CD4-positive, alpha-beta memory T cell (primary cell): ENCODE results near the gene APOL3. TPM values are rescaled to one million over a fixed set of nuclear protein-coding genes. Genes with fewer than 3 reads are reported as not detected.

ENCODE experiments used
- CTCF ChIA-PET: fragments of 350-600 bp; sonication (Branson Sonifier 250); formaldehyde crosslinking; loops from one replicate; lab custom pipeline; 2021; ENCODE audit warnings: inconsistent platforms; ENCODE audit not compliant: partially characterized antibody; lab: Charles Lee
- POLR2A ChIA-PET: fragments of 350-600 bp; sonication (Branson Sonifier 250); formaldehyde crosslinking; loops from one replicate; lab custom pipeline; 2021; ENCODE audit not compliant: partially characterized antibody; lab: Charles Lee
- DNase-seq, 5 donors: peaks; one replicate each; pipeline versions ENCODE4 v3.0.0 to v3.0.0-alpha.2; 2020 to 2022; ENCODE audit warnings: mixed read lengths in 1 of 5
- H3K27ac ChIP-seq: one replicate; pipeline ENCODE4 v1.7.0; 2013; ENCODE audit warnings: low read depth, low read length
- H3K27me3 ChIP-seq: 2 replicates; pipeline ENCODE4 v1.7.0; 2013; ENCODE audit warnings: mild to moderate bottlenecking, low read length, moderate library complexity; ENCODE audit not compliant: insufficient read depth
- H3K36me3 ChIP-seq: 2 replicates; pipeline ENCODE4 v1.7.0; 2013; ENCODE audit warnings: mild to moderate bottlenecking, low read length, moderate library complexity; ENCODE audit not compliant: insufficient read depth
- H3K4me1 ChIP-seq: 2 replicates; pipeline ENCODE4 v1.7.0; 2013; ENCODE audit warnings: mild to moderate bottlenecking, low read length, moderate library complexity; ENCODE audit not compliant: insufficient read depth
- H3K4me3 ChIP-seq, 2 donors: one replicate each; pipeline ENCODE4 v1.7.0; 2013; ENCODE audit warnings: low read length in 2 of 2, mild to moderate bottlenecking in 1 of 2
- H3K9me3 ChIP-seq, 2 donors: one replicate each; pipeline ENCODE4 v1.7.0; 2013; ENCODE audit warnings: low read length in 2 of 2, control low read depth in 1 of 2; ENCODE audit not compliant: control insufficient read depth in 1 of 2
- H3K27ac Mint-ChIP-seq, 7 donors: one replicate each; pipeline ENCODE4 v1.8.0; 2020 to 2021; ENCODE audit warnings: mixed read lengths in 7 of 7, mild to moderate bottlenecking in 6 of 7, inconsistent platforms in 3 of 7, moderate library complexity in 3 of 7
- H3K27me3 Mint-ChIP-seq, 2 donors: one replicate each; pipeline ENCODE4 v1.8.0; 2020 to 2021; ENCODE audit warnings: mixed read lengths in 2 of 2
- H3K36me3 Mint-ChIP-seq, 2 donors: one replicate each; pipeline ENCODE4 v1.8.0; 2020 to 2021; ENCODE audit warnings: mixed read lengths in 2 of 2, inconsistent platforms in 1 of 2, mild to moderate bottlenecking in 1 of 2
- H3K4me1 Mint-ChIP-seq, 4 donors: one replicate each; pipeline ENCODE4 v1.8.0; 2020 to 2021; ENCODE audit warnings: mixed read lengths in 4 of 4, mild to moderate bottlenecking in 1 of 4
- H3K4me3 Mint-ChIP-seq, 8 donors: one replicate each; pipeline ENCODE4 v1.8.0; 2020 to 2021; ENCODE audit warnings: mixed read lengths in 8 of 8, mild to moderate bottlenecking in 7 of 8, moderate library complexity in 6 of 8, inconsistent platforms in 3 of 8
- H3K9me3 Mint-ChIP-seq, 8 donors: one replicate each; pipeline ENCODE4 v1.8.0; 2020 to 2021; ENCODE audit warnings: mixed read lengths in 8 of 8, mild to moderate bottlenecking in 5 of 8, inconsistent platforms in 3 of 8, moderate library complexity in 1 of 8
- intact Hi-C: fragments of 100-400 bp; cut with micrococcal nuclease; formaldehyde crosslinking; loops from one replicate; pipeline ENCODE4 v1.15.1; 2023
- polyA plus RNA-seq, 2 donors: library from polyadenylated mRNA; unstranded; fragments of 300-500 nt; fragmentation: Illumina TruSeq; gene quantifications; one replicate each; pipeline ENCODE4 v1.2.3, GENCODE V29; 2021
- total RNA-seq, 2 experiments: library from RNA; stranded (reverse); gene quantifications; one replicate each; pipeline ENCODE4 v1.2.3, GENCODE V29; 2021

The APOL3 gene
- total and polyA plus RNA-seq, 4 experiments from 2014 or later, result 47.4 to 229 (median 161) TPM

GRCh38 chr22:36148411-36148810 lies 12.1 kb downstream of the APOL3 start:
- peaks cover 48% of the 10 kb centered on the region for H3K4me1 ChIP-seq
- Mint-ChIP-seq H3K27me3 (no peaks in the 10 kb centered on the region), H3K27ac (peak overlapping the region in 6 of 7 donors; percentile 15 to 73 (median 66)), H3K4me3 (no peak overlapping the region), H3K9me3 (peaks cover 0 to 4% (median 0%) of the 10 kb centered on the region in 8 donors), H3K36me3 (peaks cover 80 to 92% of the 10 kb centered on the region in 2 donors), H3K4me1 (peaks cover 40 to 83% (median 61%) of the 10 kb centered on the region in 4 donors)
- no peak overlapping the region for H3K4me3 ChIP-seq
- no peaks in the 10 kb centered on the region for H3K27me3 ChIP-seq
- H3K27ac ChIP-seq, result no peak overlapping the region
- no peak for DNase-seq
- no peaks in the 10 kb centered on the region for H3K9me3 ChIP-seq
- peaks cover 63% of the 10 kb centered on the region for H3K36me3 ChIP-seq
- intact Hi-C loops, result no loop called here
- ChIA-PET POLR2A (interaction anchor here (0.6 kb wide), 1 partner anchor 297 kb away, joined by 3 read pairs; no protein-coding TSS in a partner anchor), CTCF (no interaction called here)

DNA sequence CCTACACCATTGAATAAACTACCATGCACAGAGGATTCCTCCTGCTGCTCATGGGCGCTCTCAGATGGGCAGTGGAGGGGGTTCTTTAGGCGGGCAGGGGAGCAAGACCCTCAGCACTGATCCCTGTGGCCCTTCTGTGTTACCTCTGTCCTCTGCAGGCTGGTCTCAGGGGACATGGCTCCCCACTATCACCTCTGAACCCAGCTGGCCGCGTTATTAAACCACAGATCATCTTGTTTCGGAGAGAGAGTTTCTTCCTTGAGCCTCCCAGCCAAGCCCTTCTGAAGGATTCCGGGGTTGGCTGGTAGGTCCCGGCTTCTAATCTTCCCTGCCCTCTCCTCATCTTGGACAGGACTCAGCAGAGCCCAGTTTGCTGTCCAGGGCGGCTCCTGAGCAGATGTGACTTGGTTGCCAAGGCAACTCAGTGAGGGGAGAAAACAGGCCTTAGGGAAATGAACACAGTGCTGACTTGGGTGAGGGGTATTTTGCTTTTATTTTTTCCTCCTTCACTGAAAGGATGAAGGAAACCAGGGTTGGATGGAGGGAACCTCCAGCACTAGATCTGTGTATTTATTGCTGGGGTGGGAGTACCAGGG lies 13.3 kb downstream of the APOL3 start:
- H3K4me3 ChIP-seq, result no peak overlapping the region
- Mint-ChIP-seq H3K4me1 (peaks cover 34 to 79% (median 58%) of the 10 kb centered on the region in 4 donors), H3K9me3 (peaks cover 0 to 4% (median 0%) of the 10 kb centered on the region in 8 donors), H3K27ac (peak overlapping the region; percentile 16 to 84 (median 73)), H3K4me3 (no peak overlapping the region), H3K27me3 (no peaks in the 10 kb centered on the region), H3K36me3 (peaks cover 88 to 94% of the 10 kb centered on the region in 2 donors)
- H3K9me3 ChIP-seq, result no peaks in the 10 kb centered on the region
- intact Hi-C loops, result no loop called here
- H3K27me3 ChIP-seq, result no peaks in the 10 kb centered on the region
- no peak for DNase-seq
- no peak overlapping the region for H3K27ac ChIP-seq
- ChIA-PET POLR2A (no interaction called here), CTCF (interaction anchor here (1.0 kb wide), 1 partner anchor 33 kb away, joined by 3 read pairs; no protein-coding TSS in a partner anchor)
- H3K4me1 ChIP-seq, result peaks cover 37% of the 10 kb centered on the region
- H3K36me3 ChIP-seq, result peaks cover 68% of the 10 kb centered on the region

GRCh38 chr22:36145881-36146280 lies 14.7 kb downstream of the APOL3 start:
- intact Hi-C loops, result loop anchor here (1.0 kb wide), 1 partner anchor 34 kb away; no protein-coding TSS in a partner anchor
- H3K4me1 Mint-ChIP-seq, result peaks cover 23 to 64% (median 46%) of the 10 kb centered on the region in 4 donors

GRCh38 chr22:36144886-36145541 lies 15.5 kb downstream of the APOL3 start:
- intact Hi-C loops, result loop anchor here (1.0 kb wide), 1 partner anchor 35 kb away; no protein-coding TSS in a partner anchor
- ChIA-PET CTCF (interaction anchor here (0.7 to 5.1 kb wide), 7 partner anchors 10 to 814 kb away, joined by 3 to 63 read pairs (median 5); partner anchors contain the start of genes APOL2 and APOL3), POLR2A (interaction anchor here (1.0 kb wide), 1 partner anchor 11 kb away, joined by 3 read pairs; no protein-coding TSS in a partner anchor)
- Histone ChIP-seq H3K4me3 (no peak overlapping the region), H3K27me3 (no peaks in the 10 kb centered on the region), H3K9me3 (no peaks in the 10 kb centered on the region), H3K4me1 (peaks cover 14% of the 10 kb centered on the region), H3K27ac (no peak overlapping the region), H3K36me3 (peaks cover 83% of the 10 kb centered on the region)
- peaks cover 16 to 63% (median 40%) of the 10 kb centered on the region in 4 donors for H3K4me1 Mint-ChIP-seq
- DNase-seq, result peak in 1 of 5 donors; percentile 26
- no peaks in the 10 kb centered on the region for H3K27me3 Mint-ChIP-seq
- no peak overlapping the region for H3K4me3 Mint-ChIP-seq
- no peaks in the 10 kb centered on the region for H3K9me3 Mint-ChIP-seq
- peak overlapping the region; percentile 74 to 83 (median 79) for H3K27ac Mint-ChIP-seq
- peaks cover 81 to 92% of the 10 kb centered on the region in 2 donors for H3K36me3 Mint-ChIP-seq

More at GRCh38 chr22:36145881-36146280, 14.7 kb downstream of the APOL3 start:
- Histone ChIP-seq H3K9me3 (no peaks in the 10 kb centered on the region), H3K36me3 (peaks cover 81% of the 10 kb centered on the region), H3K27ac (no peak overlapping the region), H3K4me3 (no peak overlapping the region), H3K4me1 (peaks cover 22% of the 10 kb centered on the region), H3K27me3 (no peaks in the 10 kb centered on the region)
- peak overlapping the region in 4 of 7 donors; percentile 37 to 88 (median 78) for H3K27ac Mint-ChIP-seq
- ChIA-PET CTCF (interaction anchor here (1.2 to 5.1 kb wide), 3 partner anchors 15 to 34 kb away, joined by 5 to 63 read pairs (median 6); partner anchors contain the start of gene APOL3), POLR2A (no interaction called here)
- no peaks in the 10 kb centered on the region for H3K27me3 Mint-ChIP-seq
- H3K4me3 Mint-ChIP-seq, result no peak overlapping the region
- H3K9me3 Mint-ChIP-seq, result no peaks in the 10 kb centered on the region
- H3K36me3 Mint-ChIP-seq, result peaks cover 85 to 93% of the 10 kb centered on the region in 2 donors
- no peak for DNase-seq

DNA sequence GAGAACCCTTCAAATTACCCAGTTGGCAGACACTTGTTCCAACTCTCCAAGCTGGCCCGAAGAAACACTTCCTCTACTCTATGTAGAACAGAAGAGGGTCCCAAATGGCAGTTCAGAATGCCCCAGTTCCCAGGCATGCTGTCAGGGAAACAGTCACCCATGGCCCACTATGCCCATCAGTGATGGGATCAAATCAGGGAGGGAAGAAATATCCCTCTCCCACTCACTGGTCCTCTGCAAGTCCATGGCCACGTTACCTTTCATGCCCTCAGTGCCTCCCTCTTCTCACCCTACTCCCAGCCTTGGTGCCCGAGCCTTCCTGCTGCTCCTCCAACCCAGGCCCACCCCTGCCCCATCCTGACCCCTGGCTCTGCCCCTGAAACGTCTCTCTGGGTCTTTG lies 16.6 kb downstream of the APOL3 start:
- H3K4me3 ChIP-seq, result no peak overlapping the region
- H3K9me3 ChIP-seq, result no peaks in the 10 kb centered on the region
- Mint-ChIP-seq H3K36me3 (peaks cover 76 to 85% of the 10 kb centered on the region in 2 donors), H3K4me3 (no peak overlapping the region), H3K27me3 (no peaks in the 10 kb centered on the region), H3K9me3 (no peaks in the 10 kb centered on the region), H3K27ac (peak overlapping the region; percentile 60 to 91 (median 80)), H3K4me1 (peaks cover 12 to 58% (median 36%) of the 10 kb centered on the region in 4 donors)
- DNase-seq, result no peak
- CTCF ChIA-PET, result interaction anchor here (1.3 to 5.1 kb wide), 2 partner anchors 36 to 342 kb away, joined by 3 to 63 read pairs; no protein-coding TSS in a partner anchor
- POLR2A ChIA-PET, result interaction anchor here (1.0 kb wide), 2 partner anchors 12 to 17 kb away, joined by 3 read pairs; partner anchors contain the start of gene APOL3
- H3K27me3 ChIP-seq, result no peaks in the 10 kb centered on the region
- H3K27ac ChIP-seq, result no peak overlapping the region
- peaks cover 3% of the 10 kb centered on the region for H3K4me1 ChIP-seq
- intact Hi-C loops, result no loop called here
- H3K36me3 ChIP-seq, result peaks cover 75% of the 10 kb centered on the region

GRCh38 chr22:36143066-36143815 lies 17.3 kb downstream of the APOL3 start:
- Mint-ChIP-seq H3K27me3 (no peaks in the 10 kb centered on the region), H3K27ac (peak overlapping the region; percentile 57 to 91 (median 76)), H3K9me3 (no peaks in the 10 kb centered on the region), H3K4me1 (peaks cover 13 to 54% (median 33%) of the 10 kb centered on the region in 4 donors), H3K36me3 (peaks cover 72 to 80% of the 10 kb centered on the region in 2 donors), H3K4me3 (no peak overlapping the region)
- Histone ChIP-seq H3K27ac (no peak overlapping the region), H3K27me3 (no peaks in the 10 kb centered on the region), H3K4me3 (no peak overlapping the region), H3K4me1 (no peaks in the 10 kb centered on the region), H3K36me3 (peaks cover 68% of the 10 kb centered on the region), H3K9me3 (no peaks in the 10 kb centered on the region)
- DNase-seq, result no peak
- POLR2A ChIA-PET, result interaction anchor here (1.0 to 1.3 kb wide), 2 partner anchors 10 to 17 kb away, joined by 3 read pairs; partner anchors contain the start of gene APOL3
- CTCF ChIA-PET, result interaction anchor here (0.9 to 5.1 kb wide), 5 partner anchors 10 to 343 kb away, joined by 3 to 63 read pairs (median 9); no protein-coding TSS in a partner anchor
- intact Hi-C loops, result no loop called here
